GM19468 (cell line): ENCODE results near the gene SHISA6.

Source experiments
- ATAC-seq: cut with Tn5 transposase; IDR thresholded peaks from one replicate; pipeline ENCODE4 v1.9.1; 2021; ENCODE audit warnings: mild to moderate bottlenecking, moderate library complexity, moderate number of reproducible peaks; ENCODE audit not compliant: unreplicated experiment; ENCODE audit errors: extremely low read depth

SHISA6 gene

DNA sequence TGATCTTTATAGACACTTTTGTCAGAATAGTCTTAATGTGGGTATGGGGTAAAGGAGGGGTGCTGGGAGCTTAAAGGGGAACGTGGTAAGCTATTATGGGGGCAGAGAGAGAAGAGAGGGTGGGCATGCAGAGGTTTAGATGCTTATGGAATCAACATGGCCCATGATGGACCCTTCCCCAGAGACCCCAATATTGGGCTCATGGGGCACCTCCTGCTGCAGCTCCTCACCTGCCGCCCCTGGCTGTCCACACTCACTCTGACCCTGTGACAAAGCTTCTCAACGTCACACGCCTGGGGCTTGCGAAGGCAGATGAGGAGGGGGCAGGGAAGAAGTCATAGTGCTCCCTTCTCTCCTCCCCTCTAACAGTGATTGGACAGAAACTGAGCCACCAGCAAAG lies 95.3 kb downstream of the SHISA6 start:
- ATAC-seq, result no peak

DNA sequence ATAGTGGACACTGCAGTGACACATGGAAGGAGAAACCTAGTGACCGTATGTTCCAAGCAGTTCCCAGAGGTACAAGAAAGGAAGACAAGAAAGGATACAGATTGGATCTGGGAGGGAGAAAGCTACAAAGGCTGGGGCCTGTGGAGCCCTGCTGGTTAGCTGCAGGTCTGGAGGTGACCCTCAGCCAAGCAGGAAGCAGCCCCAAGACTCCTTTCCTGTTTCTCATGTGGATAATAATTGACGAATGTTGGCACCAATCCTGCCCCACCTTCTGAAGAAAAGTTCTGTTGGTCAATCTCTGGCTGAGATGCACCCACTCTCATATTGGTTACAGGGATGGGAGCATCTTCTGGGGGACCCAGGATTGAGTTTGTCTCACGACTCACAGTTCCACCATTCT lies 99.8 kb downstream of the SHISA6 start:
- ATAC-seq, result no peak

DNA sequence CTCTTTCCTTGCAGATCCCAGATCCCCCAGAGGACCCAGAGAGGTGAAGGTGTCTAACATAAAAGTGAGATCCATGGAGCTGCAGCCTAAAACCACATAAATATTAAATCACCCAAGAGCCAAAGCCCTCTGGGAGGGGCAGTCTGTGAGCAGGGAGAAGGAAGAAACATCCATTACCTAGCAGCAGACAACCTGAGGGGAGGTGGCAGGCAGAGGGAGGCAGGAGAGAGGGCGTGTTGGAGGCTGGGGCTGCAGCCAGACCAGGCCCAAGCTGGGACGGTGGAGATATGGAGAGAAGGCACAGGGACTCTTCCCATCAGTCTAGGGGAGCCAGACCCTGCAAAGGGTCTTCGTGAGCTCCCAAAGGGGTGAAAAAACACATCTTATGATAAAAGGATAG lies 101.1 kb downstream of the SHISA6 start:
- ATAC-seq, result no peak

DNA sequence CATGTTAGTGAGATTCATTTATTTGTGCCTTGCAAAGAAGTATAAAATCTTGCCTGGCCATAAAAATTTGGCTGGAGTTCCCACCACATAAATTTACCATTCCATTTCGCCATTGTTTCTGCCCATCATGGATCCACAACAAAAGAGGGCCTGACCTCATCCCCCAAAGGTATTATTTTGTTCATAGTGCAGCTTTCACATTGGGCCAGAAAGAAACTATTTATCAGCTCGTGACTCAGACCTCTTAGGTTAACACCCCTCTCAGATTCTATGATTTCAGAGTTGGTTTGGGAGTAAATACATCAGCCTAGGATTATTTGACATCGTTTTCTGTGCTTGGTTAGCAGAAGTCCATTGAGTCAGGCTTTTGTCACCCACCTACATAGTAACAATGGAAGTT lies 108.1 kb downstream of the SHISA6 start:
- no peak for ATAC-seq

DNA sequence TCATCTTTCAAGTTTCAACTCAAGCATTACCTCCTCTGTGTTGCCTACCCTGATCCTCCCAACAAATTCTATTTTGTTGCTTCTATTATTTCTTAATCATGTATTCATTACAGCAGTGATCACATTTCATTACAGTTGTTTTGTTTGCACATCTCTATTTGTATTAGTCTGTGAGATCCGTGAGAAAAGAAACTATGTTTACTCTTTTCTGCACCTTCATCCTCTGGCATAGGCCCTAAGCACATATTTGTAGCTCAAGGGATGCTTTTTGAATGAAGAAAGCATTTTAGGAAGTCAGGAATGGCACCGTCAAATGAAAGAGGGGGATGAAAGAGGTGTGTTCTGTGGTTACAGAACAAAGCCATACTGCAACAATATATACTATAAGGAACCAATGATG lies 110.5 kb downstream of the SHISA6 start:
- no peak for ATAC-seq

DNA sequence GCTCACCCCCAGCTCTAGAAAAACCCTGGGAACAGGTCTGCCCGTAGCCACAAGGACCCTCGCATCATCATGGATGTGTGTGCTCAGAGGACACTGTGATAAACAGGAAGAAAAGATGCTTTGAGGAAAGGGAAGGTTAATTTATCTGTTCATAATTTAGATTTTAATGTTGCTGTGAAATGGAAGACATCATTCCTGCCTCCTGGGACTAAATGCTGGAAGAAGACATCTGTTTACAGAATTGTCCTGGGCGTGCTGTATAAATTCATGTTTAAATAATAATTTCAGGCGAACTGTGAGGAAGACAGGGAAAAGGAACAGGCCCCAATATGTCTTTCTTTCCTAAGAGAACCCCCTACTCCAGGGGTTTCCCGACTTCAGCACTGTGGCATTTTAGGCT lies 112.6 kb downstream of the SHISA6 start:
- ATAC-seq, result no peak

DNA sequence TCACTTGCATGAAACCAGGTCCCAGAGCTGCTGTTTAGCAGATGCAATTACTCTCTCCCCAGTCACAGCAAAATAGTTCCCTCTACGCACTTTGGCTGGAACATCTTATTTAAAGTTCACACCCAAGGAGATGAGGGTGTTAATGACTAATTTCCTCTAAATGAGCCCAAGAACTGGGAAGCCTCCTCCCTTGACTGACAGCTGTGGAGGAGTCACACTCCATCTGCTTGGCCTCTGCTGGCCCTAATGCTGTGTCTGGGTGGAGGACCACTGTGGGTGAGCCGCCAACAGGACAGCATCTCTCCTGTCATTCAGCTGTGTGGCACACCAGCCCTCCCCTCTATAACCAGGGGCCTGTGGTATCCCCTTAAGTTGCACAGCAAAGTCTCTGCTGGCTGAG lies 115.4 kb downstream of the SHISA6 start:
- no peak for ATAC-seq

DNA sequence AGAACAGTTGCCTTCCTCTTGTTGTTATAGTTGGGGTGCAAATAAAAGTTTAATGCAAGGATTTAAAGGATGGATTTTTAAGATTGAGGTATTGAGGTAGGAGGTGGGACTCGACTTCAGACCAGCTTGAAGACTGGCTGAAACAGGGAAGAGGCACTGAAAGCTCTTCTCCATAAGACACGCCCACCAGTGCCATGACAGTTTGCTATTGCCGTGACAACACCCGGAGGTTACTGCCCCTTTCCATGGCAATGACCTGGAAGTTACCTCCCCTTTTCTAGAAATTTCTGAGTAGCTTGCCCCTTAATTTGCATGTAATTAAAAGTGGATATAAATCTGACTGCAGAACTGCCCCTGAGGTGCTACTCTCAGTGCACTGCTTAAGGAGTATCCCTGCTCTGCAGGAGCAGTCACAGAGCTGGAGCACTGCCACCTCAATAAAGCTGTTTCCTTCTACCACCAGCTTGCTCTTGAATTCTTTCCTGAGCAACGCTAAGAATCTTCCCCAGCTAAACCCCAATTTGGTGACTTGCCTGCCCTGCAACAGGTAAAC lies 122.6 kb downstream of the SHISA6 start:
- no peak for ATAC-seq

DNA sequence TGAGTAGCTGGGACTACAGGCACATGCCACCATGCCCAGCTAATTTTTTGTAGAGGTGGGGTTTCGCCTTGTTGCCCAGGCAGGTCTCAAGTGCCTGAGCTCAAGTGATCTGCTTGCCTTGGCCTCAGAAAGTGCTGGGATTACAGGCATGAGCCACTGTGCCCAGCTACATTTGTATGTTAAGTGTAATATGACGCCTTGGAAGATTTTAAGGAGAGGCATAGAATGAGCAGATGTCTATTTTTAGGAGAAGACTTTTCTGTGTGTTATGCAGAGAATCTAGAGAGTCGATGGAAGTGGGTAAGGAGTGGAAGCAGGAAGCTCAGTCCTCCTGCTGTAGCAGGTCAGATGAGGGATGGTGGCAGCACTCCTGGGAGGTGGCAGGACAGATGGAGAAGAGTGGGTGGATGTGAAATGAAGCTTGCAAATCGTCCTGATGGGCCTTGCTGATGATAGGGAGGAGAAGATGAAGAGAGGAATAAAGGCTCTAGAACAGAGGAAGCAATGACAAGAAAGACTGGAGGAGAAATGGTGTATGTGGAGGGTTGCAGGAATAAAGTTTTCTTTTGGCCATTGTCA lies 125.3 kb downstream of the SHISA6 start:
- ATAC-seq, result no peak

DNA sequence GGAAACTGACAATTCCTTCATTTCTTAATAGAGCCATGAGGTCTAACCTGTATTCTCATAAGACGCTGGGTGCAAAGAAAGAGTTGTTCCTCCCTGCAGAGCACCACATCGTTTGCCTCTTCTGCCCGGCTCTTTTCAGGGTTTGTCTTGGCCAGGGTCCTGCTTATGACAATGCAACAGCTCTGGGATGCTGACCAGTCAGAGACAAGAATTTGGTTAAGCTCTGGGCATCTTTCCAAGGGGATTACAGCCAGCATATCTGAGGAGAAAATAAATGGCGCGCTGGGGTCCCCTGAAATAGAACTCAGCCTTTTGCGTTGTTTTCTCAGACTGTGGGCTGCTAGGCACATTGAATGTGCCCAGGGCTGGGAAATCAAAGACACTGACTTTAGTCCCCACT lies 128.6 kb downstream of the SHISA6 start:
- ATAC-seq, result no peak

DNA sequence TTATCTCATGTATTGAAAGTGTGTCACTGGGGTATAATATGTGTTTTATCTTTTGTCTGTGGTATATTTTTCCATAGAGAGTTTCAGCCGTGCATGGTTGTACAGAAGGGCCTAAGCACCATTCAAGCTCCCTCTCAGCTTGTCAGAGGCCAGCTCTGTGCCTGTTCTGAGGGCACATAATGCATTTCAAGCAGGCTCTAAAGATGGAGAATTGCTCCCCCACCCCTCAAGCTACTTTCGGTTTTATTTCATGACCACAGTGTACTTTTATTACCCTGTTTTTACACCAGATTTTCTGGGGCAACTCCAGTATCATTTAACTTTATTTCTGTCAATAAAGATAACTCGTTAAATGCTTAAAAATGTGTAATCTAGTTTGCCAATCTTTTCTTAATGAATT lies 131.7 kb downstream of the SHISA6 start:
- ATAC-seq, result no peak

DNA sequence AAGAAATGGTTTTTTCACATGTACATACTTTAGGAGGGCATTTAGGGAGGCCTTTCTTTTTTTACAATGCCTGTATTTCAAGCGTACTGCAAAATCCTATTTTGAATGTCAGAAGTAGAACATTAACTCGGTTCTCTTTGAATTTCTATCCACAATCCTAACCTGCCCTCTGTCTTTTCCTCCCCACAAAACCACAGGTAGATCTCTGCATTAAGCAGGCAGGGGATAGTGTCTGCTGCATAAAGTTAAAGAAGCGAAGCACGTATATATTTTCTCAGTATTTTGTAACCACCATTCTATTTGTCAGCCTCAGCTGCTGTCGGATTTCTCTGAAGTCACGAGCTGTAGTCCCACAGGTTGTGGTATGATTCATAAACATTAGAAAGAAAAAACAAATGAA lies 137.5 kb downstream of the SHISA6 start:
- ATAC-seq, result no peak

DNA sequence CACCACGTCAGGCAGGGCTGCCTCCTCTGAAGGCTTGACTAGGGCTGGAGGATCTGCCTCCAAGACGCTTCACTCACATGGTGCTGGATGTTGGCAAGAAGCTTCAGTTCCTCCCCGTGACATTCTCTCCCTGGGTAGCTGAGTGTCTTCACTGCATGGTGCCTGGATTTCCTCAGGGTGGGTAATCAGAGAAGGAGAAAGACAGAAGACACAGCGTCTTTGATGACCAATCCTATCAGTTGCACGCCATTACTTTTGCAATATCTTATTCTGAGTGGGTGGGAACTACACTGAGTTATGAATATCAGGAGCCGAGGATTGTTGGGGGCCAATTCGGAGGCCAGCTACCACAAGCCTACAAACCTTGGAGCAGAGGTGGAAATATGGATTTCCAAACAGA lies 139.7 kb downstream of the SHISA6 start:
- no peak for ATAC-seq

DNA sequence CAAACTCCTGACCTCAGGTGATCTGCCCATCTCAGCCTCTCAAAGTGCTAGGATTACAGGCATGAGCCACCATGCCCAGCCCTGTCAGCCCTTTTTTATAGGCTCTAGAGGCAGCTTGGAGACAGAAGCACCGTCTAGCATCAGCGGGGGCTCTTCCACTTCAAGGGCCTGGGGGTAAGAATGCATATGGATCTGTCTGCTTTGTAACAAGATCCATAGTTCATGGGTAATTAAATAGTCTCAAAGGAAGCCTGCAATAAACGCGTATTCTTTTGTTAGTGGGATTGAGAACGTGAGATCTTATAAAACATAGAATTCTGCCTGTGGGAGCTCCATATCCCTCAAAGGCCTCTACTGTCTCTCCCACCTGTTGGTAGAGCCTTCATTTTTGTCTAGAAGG lies 142.1 kb downstream of the SHISA6 start:
- no peak for ATAC-seq

DNA sequence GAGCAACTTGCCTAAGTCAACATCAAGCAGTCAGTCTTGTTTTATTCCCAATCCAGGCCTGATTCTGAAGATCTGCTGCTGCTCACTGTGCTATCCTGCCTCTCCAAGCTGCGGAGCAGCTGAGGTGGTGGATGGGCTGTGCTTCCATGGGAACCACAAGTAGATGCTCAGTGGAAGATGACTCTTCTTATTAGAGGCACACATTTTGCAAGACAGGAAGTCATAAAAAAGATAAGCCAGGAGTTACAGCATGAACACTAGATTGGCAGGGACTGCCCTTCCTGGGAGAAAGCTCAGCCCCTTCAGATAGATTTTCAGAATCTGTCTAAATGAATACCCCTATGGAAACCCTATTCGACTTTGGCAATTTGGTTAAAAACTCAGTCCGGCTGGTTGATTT lies 143.1 kb downstream of the SHISA6 start:
- ATAC-seq, result no peak

DNA sequence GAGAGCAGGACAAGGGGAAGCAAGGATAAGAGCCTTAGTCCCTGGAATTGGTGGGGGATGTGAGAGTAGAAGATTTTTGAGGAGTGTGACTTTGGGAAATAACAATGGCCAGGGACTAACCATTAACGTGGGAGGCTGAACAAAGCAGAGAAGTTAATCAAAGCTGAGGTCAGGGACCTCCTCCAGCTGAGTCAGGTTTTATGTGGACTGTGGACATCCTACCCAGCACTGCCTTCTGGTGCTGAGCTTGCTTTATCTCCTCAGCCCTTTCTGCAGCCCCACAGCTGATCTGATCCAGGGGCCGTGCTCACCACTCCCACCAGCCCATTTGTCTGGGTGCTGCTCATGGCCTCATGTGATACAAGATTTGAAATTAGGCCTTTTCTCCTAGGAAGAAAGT lies 146.6 kb downstream of the SHISA6 start:
- ATAC-seq, result no peak

DNA sequence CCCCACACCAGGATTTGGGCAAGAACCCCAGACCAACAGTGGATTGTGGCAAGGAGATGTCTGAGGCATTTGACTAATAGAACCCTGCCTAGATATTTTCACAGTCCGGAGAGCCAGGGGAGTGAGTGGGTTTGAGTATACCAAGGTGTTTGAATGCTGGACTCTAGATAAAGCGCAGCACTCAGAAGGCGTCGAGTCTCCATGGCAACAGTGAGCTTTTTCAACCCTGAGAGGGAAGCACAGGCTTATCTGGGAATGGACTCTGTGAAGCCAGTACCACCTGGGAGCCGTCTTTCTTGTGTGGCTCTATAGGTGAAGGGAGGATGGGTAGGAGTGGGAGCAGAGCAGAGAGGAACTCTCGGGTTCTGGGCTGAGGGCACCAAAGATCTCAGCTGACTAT lies 147.0 kb downstream of the SHISA6 start:
- no peak for ATAC-seq

DNA sequence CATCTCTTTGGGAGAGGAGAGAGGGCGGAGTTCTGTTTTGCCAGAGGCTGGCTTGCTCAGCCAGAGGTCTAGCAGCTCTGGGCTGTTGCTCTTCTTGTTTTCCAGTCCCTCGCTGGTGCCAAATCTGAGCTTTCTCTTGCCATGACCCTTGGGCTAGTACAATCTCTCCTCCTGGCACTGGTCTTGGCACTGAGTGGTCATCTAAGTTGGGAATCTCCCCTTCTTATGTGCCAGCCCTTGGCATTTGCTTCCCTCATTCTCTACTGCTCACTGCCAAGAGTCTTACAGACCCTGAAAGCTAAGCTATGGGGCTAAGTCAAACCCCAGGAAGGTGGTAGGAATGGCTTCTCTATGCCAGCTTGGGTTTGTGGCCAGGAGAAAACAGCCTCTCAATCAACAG lies 148.6 kb downstream of the SHISA6 start:
- no peak for ATAC-seq

DNA sequence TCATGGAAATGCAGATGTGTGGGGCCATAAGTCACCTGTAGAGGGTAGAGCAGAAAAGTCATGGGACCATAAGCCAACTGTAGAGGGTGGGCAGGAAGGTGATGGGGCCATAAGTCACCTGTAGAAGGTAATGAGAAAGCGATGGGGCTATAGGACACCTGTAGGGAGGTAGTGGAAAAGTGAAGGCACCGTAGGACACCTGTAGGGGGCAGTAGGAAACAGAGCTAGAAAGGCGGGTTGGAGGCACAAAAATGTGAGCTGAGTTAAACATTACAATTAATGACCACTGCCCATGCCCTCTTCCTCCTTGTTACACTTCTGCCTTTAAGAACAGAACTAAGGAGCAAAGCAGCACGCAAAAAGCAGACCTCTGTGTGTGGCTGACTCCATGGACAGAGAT lies 150.1 kb downstream of the SHISA6 start:
- ATAC-seq, result no peak

DNA sequence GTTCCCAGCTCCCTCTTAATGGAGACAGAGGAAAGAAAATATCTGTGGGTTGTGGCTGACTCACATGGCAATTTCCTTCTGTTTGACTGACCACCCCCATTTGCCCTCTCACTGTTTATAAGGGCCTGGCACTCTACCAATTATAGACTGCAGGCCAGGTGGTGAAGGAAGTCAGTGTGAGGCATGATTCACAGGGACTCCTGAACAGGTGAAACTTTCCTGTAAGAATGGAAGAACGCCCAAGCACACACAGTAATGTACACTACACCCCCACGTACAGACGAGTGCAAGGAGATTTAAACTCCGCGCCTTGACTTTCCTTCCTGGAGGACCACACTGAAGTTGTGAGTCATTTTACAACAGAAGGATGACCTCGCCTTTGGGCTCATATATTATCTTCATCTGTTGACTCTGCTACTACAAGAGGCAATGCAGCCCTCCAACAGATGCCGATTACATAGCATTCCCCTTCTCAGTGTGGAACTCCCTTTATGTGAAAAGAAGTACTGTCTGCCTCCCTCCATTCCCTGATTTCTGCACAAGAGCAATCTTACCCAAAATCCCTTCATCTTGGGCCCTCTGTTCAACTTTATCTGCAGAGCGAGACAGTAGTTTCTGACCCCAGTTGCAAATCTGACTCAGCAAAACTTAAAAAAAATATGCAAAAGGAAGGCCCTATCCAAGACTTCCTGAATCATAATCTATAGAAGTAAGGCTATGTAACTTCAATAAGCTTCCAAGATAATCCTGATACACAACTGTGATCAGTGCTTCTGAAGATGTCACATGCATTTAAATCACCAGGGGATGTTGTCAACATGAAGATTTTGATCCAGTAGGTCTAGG lies 163.6 kb downstream of the SHISA6 start:
- no peak for ATAC-seq

DNA sequence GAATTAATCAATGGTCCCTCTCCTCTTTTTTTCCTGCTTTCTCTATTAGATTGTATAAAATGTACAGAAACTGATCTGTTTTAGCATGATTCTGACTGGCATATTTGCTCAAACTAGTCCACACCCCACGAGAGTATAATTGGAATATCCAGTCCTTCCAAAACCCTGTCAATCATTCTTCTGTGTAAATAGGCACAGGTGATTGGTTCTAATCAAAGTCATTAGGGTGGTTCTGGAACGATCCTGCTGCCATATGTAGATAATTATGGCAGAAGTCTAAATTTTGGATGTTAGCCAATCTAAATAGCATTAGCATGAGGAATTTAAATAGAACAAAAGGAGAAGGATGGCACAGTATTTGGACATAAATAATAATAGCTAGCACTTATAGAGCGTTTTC lies 165.7 kb downstream of the SHISA6 start:
- no peak for ATAC-seq

DNA sequence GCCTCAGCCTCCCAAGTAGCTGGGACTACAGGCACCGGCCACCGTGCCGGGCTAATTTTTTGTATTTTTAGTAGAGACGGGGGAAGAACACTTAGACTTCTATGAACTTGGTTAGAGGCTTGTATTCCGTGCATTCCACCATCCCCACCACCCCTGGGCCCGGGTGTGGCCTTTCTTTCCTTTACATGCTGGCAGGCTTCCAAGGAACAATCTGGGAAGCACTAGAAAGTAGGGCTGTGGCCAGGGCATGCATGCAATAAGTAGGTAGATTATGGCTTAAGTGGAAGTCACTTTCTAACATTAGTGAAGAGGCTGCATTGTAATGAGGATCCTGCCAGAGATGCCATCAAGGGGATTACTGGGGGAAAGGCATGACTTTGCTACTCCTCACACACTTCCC lies 171.6 kb downstream of the SHISA6 start:
- no peak for ATAC-seq
